Limb (tissue), 2 donors: ENCODE data around the gene PDZD4.
"Not testable (repeated sequence)": the region's sequence is repeated elsewhere in the genome, so short reads cannot be mapped to it uniquely, and the experiment has no call there.

Source experiments
- DNase-seq, 2 donors: peaks; one replicate each; pipeline ENCODE4 v3.0.0-alpha.2; 2016; ENCODE audit errors: extremely low spot score in 2 of 2

PDZD4 gene

DNA sequence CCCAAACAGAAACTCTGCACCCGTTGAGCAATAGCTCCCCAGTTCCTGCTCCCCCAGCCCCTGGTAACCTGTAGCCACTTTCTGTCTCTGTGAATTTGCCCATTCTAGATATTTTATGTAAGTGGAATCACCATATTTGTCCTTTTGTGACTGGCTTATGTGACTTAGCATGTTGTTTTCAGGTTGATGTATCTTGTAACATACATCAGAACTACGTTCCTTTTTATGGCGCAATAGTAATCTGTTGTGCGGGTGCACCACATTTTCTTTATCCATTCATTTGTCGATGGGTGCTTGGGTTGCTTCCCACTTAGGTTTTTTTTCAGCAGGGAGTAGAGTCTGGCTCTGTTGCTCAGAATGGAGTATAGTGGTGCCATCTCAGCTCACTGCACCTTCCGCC lies 6.6 kb upstream of the PDZD4 start:
- no peak for DNase-seq

DNA sequence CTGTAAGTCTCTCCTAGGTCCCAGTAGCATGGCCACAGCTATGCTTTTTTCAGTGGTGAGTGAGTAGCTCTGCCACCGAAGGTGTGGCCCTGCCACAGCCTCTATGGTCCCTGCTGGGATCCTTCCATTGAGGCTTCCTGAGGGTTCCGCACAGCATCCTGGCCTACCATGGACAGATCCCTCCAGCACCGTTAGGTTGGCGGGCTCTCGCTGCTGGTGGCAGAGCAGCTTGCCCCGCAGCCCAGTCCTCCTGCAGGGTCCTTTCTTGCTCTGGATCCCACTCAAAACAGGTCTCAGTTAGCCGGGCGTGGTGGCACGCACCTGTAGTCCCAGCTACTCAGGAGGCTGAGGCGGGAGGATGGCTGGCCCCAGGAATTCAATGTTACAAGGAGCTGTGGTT lies 2.4 kb upstream of the PDZD4 start:
- DNase-seq, result no peak

DNA sequence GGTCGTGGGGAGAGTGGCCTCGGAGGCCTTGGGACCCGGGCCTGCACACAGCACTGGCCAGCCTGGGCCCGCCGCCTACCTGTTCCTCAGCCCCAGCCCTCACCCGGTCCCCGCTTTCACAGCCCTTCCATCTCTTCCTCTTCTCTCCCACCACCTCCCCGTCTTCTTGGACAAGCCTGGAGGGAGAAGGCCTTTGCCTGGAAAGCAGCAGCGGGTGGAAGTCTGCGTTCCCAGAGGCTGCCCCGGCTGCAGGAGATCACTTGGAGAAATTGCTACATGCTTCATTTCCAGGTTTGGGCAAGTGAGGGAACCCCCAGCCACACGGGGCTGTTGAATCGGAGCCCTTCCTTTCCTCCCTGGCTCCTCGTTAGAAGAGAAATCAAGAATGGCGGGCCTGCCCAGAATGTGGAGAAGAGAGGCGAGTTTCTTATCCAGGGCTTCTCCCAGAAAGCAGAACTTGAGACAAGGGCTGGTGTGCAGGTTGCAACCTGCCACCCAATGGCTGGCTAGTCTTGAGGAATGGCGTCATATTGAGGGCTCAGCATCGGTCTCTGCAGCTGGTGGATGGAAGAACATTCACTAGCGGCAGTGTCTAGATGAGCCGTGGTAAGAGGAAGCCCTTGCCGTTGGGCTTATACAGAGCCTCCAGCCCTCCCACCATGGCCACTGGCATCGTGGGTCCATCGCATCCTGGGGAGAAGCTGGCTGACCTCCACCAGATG lies 1.2 kb upstream of the PDZD4 start:
- DNase-seq, result no peak

DNA sequence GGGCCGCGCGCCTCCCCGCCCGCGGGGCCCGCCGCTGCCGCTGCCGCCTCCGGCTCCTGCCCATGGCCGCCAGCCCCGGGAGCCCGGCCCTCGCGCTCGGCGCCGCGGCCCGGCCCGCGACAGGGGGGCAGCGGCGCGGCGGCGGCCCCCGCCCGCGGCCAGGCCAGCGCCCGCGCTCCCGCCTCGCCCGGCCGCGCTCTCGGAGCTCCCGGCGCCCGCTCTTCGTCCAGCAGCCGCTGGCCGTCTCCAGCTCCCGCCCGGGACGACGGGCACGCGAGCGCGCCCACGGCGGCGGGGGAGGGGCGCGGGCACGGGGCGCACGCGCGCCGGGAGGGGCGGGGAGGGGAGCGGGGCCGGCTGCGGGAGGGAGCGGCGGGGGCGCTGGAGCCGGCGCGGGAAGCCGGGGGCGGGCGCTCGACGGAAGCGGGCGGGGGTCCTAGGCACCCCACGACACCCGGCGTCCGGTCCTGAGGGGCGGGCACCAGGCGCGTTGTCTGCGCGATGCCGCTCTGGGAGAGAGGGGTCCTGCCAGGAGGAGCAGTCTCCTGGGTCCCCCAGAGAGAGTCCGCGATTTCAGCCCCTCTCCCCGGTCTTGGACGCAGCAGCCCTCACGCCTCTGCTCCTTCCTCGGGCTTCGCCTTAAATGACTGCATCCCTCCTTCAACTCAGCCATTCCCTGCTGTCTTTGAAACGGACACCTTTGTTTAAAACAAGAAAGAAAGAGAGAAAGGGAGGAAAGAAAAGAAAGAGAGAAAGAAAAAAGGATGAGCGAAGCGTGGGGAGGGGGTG lies 490 bp upstream of the PDZD4 start:
- peak in 1 of 2 donors; percentile 52 for DNase-seq

DNA sequence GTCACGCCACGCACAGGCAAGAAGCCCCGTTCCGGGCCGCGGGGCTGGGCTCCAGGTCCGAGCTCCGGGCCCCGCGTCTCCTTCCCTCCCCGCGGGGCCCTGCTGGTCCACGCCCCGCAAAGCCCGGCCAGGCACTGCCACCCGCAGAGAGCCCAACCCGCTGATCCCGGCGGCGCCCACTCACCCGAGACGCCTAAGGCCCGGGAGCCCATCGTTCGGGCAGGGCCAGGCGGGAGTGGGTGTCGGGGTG lies 870 bp downstream of the PDZD4 start:
- no peak for DNase-seq

DNA sequence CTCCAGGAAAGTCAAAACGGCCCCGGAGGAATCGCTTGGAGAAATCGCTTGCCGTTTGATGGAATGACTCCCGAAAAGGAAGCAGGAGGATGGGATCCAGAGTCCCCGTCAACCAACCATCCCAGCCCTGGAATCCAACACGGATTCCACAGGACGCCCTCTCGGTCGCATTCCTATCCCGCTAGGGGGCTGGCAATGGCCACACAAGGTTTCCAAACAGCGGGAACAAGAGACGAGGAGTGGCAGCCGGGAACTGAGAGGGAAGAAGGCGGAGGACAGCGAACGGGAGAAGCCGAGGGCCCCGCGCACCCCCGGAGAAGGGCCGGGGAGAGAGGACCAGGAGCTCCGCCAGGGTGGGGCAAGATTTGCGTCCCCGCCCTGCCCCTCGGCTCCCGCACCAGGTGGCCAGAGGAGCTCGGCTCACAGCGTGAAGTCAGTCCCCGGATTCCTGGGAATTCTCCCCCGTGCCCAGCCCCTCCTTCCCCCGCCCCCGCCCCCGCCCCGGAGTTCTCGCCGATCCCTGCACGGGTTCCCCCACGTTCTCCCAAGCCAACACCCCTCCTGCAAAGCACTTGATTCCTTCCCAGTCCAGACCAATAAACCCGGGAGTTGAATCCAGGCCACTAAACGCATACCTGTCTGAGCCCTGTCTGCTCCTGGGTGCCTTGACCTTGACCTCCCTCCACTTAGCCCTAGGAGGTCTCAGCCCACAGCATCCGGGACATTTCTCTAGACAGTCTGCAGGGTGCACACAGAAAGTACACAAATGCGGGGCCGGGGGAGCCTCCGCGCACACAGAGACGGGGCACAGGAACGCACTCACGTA lies 1.4 kb downstream of the PDZD4 start:
- DNase-seq, result no peak

DNA sequence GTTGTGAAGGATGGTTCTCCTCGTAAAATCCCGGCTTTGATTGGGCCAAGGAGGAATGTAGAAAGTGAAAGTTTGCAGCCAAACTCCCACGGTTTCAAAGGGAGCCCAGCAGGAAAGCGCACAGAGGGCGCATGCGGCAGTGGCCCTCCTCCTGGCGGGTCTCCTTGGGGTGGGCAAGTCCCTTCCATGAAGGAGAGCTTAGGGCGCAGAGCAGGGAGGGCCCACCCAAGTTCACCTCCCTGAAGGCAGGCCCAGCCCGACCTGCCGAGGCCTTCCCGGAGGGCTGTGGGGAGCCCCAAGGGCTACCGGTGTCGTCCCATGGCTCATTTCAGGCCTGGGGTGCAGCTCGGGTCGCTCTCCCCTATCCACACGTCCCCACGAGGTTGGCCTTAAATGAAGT lies 2.0 kb downstream of the PDZD4 start:
- DNase-seq, result no peak

DNA sequence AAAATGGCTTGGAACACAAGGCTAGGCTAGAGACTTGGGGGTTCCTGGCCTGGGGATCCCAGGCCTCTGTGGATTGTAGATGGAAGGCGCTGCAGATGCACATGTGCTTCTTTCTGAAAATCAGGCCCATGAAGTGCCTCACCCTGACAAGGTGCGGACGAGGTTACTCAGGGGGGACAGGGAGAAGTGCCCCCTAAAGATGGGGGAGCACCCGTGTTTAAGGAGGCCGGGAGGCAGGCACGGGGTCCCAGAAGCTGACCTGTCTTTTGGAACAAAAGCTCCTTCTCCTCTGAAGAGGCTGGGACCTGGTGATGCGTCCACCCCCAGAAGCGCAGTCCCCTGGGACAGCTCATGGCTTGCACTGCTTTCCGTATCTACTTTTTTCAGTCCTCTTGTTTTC lies 2.4 kb downstream of the PDZD4 start:
- DNase-seq, result no peak

DNA sequence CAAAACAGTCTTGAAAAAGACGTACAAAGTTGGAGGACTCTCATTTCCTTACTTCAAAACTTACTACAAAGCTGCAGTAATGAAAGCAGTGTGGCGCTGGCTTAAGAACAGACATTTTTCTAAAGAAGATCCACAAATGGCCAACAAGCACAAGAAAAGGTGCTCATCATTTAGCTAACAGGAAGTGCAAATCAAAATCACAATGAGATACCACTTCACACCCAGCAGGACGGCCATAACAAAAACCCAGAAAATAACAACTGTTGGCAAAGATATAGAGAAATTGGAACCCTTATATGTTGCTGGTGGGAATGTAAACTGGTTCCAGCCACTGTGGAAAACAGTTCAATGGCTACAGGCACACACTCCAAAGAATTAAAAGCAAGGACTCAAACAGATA lies 3.3 kb downstream of the PDZD4 start:
- DNase-seq, result no peak

DNA sequence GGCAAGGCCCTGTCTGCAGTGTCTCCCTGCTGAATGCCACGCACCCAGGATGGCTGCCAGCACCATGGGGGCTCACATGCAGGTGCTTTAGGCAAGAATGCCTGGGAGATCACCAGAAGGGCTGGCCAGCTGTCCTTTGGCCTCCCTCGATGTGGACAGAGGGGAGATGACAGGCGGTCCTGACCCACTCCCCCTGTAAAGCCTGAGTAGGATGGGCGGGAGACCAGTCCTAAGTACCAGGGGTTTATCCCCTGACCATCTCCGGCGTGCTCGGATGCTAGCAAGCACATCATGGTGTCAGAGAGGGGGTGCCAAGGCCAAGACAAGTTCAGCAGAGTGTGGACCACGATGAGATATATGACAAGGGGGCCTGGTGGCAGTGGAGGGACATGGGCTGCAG lies 5.3 kb downstream of the PDZD4 start:
- no peak for DNase-seq

DNA sequence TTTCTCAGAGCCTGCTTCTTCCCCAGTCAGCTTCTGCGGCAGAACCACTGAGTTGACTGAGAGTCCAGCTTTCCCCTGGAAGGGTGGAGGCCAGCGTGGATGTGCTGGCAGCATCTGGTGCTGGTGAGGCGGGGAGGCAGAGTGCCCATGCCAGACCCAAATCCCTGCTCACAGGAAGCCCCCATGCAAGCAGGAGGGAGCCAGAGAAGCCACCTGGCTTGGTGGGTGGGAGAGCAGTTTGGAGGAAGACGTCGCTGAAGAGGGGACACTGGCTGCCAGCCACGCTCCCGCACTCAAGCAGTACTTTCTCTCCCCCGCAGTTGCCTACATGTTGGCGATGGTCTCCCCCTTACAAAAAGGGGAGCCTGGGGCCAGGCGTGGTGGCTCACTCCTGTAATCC lies 6.0 kb downstream of the PDZD4 start:
- no peak for DNase-seq

DNA sequence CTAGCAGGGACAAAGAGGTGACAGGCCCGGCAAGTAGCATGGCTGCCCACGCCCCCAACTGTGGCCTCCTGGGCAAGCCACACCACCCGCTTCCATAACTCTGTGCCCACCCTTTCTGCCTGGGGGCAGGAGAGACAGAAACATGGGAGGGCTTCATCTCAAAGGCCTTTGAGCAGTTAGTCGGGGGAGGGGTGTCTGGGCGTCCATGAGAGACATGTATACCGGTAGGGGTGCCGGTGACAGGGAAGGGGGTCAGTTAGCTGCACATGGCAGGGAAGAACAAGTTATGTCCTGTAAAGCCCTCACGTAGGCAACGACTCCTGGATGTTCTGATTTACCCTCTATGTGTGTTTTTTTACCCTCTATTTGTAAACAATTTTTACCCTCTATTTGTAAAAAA lies 9.3 kb downstream of the PDZD4 start:
- no peak for DNase-seq

DNA sequence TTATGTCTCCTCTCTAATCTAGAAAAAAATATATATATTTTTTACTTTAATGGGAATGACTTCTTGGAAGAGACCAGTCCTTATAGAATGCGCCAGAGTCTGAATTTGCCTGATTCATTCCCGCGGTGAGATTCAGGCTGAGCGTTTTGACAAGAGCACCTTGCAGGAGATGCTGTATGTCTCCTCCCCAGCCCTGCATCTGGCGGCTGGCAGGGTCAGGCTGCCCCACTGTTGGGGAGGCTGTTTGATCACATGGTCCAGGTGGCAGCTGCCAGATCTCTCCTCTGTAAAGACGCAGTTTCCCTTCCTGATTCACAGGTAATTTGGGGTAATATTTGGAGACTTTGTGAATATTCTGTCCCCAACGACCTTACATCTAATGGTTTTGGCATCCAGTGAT lies 9.7 kb downstream of the PDZD4 start:
- DNase-seq, result no peak

DNA sequence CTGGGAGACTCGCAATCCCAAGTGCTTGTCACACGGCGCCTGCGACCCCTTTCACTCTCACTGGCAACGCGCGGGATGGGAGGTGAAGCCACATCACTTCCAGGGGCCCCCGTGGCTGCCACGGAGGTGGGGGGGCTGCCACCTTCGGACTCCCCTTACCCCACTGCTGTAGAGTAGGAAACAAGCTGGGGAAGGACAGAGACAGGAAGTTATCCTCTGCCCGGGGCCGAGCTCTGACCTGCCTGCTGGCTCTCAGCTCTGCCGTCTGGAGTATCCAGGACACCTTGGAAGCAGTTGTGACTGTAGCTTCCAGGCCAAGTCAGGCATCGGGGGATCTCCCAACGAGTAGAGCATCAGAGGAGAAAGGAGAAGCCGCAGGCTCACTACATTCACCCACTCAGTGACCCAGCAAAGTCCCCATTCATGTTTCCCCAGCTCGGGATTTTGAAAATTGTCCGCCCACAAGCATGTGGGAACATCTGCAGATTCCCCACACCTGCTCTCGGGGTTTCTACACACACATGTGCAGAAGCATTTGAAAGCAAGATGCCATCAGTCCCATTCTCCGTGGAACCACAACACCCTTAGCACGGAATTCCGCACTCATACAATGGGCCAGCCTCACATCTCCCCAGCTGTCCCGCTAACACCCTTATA lies 10.8 kb downstream of the PDZD4 start:
- DNase-seq, result no peak

DNA sequence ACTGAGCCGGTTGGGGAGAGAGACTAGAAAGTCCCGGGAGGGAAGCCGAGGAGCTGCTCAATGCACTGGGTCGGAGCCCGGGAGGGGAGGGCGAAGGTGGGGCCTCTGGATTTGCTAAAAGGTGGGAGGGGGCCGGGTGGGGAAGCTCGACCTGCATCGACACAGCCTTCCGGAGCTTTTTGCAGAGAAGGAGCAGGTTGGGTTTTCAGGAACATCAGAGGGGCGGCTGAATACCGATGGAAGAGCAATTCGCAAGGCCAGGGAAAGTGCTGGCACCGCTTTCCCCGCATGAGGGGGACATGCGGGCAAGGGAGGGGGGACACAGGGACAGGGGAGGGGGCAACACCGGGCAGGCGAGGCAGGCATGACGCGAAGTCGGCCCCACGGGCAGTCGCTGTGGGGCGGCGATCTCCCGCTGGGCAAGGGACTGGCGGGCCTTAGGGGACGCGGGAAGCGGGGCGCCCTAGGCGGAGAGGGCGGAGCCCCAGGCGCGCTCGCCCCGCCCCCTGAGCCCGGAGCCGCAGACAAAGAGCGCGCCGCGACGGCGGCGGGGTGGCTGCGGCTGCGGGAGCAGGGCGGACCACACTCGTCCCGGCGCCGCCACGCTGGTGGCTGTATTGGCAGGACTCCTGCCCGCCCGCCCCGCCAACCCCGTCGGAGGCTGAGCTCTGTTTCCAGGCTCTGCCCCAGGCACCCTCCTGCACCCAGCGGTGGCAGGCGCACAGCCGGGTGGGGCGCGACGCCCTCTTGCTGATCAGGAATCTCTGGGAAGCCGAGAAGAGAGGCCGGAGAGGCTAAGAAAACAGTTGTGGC lies 11.6 kb downstream of the PDZD4 start:
- DNase-seq, result peak in 1 of 2 donors; percentile 70

DNA sequence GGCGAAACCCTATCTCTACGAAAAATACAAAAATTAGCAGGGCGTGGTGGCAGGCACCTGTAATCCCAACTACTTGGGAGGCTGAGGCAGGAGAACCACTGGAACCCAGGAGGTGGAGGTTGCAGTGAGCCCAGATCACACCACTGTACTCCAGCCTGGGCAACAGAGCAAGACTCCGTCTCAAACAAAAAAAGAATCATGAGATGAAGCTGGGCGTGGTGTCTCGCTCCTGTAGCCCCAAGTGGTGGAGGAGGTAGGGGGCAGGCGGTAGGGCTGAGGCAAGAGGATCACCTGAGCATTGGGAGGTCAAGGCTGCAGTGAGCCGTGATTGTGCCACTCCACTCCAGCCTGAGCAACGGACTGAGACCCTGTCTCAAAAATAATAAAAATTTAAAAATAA lies 12.3 kb downstream of the PDZD4 start:
- DNase-seq, result not testable (repeated sequence)

DNA sequence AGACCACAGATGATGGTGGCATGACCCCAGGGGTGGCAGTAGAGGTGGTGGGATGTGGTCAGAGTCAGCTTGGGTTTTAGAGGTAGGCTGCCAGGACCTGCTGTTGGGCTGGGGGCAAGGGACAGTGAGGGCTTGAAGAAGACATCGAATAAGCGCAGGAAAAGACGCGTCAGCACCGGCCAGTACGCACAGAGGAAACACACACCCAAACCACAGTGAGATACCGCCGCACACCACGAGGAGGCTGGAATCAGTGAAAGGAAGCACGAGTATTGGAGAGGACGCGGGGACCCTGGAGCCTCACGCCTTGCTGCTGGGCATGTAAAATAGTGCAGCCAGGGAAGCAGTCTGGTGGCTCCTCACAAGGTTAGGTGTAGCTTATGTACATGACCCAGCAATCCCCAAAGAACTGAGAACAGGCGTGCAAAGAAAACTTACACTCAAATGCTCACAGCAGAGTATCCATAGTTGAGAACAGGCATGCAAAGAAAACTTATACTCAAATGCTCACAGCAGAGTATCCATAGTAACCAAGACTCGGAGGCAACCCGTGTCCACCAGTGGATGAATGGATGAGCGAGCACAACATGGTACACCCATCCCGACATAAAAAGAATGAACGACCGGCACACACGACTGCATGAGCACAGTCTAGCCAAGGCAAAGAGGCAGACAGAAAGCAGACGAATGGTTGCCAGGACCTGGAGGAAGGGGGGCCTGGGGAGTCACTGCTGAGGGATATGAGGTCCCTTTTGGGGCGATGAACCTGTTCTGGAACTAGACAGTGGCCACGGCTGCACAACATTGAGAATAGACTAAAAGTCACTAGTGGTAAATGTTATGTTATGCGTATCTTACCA lies 13.3 kb downstream of the PDZD4 start:
- DNase-seq, result no peak

DNA sequence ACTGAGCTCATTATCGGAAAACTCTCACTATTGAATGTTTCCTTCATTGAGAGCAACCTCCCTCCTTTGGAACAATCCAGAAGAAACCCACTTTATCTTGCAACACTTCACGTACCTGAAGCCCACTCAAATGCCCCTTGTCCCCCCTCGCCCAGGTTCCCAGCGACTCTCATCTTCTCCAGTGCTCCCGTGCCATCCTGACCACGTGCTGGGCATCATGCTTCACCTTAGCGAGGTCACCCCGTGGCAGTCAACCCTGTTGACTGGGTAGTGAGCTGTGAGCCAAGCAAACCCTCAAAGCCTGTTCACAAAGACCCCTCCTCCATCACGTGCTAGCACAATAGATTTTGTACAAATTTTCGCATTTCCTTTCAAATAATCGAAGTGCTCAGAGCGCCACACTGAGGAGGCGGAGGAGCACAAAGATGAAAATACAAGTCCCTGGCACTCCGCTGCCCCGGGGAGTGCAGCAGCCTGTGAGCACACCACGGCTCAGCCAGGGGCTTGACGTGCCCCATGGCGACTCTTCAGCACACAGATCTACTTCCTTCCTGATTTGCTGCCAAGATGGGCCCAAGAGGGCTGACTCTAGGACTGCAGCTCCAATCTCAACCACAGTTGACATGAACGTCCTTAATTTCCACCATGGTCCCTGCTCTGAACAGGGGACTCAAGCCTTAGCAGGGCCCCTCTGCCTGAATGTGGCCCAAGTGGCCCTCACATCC lies 15.6 kb downstream of the PDZD4 start:
- no peak for DNase-seq

DNA sequence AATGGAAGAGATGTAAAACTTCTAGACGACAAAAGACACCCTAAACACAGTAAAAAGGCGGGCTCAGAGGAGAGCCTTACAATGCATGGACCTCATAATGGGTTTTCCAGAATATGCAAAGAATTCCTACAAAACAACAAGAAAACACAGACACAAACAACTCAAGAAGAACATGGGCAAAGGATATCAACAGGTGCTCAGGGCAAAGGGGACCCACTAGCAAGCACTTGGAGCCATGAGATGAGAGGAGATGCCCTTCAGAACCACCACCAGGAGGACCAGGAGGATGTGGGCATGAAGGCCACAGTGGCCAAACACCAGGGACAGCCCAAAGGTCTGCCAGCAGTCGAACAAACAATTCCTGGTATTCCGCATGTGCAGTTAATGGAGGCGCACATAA lies 17.2 kb downstream of the PDZD4 start:
- no peak for DNase-seq

DNA sequence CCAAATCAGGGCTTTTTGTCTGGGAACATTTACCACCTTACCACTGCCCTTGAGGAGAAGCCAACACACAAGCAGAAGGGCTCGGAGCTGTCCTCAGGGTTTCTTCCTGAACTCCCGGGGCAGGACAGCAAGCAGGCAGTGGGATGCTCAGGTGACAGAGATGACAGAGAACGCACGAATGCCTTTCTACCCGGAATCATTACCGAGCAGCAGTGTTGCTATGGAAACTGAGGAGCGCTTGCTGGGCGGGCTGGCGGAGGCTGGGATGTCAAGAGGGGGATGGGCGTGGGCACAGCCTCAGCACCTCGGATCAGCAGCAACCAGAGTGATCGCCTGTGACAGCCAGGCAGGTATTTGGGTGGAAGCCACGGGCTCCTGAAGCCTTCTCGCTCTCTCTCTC lies 18.1 kb downstream of the PDZD4 start:
- DNase-seq, result no peak
